Epithelial cell of umbilical artery (primary cell): Measurements from ENCODE around the gene SCGB1D2. TPM values are rescaled to one million over a fixed set of nuclear protein-coding genes. Genes with fewer than 3 reads are reported as not detected.

ENCODE experiments used
- total RNA-seq: library from RNA; depleted of rRNA; stranded (reverse); fragments of >200 nt; gene quantifications from 2 replicates; pipeline ENCODE4 v1.2.3, GENCODE V29; 2014

Gene SCGB1D2, protein sequence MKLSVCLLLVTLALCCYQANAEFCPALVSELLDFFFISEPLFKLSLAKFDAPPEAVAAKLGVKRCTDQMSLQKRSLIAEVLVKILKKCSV
- not detected in 2 replicates for total RNA-seq

DNA sequence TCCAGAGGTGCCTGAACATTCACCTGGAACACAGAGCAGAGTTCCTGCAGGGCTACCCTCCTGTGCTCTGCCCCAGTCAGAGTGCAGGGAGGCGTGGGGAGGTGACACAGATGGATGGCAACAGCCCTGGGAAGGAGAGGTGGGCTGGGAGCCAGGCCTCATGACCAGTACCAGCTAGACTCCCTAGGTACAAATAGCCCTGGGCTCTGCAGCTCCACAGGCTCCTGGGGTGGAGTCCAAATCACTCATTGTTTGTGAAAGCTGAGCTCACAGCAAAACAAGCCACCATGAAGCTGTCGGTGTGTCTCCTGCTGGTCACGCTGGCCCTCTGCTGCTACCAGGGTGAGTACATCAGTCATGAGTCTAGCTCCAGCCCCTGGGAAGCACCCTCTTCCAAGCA is at the start of gene SCGB1D2:
Gene SCGB1D2, plus strand, starts transcription at position 219 of the 400 bp plus-strand sequence. Its CDS starts 69 bp downstream, at position 288.

DNA sequence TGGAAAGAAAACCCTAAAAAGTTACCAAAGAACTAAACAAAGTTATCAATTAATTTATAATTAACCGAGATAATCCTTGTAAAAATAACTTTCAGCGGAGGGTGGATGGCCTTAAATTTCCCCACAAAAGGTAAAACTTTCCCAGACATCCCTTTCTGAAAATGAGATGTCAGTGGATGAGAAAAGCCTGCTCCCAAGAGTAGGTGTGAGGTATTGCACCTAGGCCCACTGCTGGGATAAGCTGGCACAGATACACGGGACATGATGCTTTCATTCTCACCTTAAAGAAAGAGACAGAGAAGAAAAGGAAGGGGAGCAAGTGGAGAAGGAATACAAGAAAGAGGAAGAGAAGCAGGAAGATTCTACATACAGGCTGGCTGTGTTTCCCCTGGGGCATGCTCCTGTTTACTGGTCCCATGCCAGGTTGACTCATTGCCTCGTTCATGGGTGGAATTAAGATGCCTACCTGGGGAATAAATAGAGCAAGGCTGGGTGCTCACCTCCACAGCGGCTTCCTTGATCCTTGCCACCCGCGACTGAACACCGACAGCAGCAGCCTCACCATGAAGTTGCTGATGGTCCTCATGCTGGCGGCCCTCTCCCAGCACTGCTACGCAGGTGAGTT is 27.7 kb downstream of the SCGB1D2 start, which contains the start of gene SCGB2A2:
Gene SCGB2A2, plus strand, starts transcription at position 505 of the 625 bp plus-strand sequence. Its CDS starts 59 bp downstream, at position 564.

Other genes with a start within 250 kb of the SCGB1D2 start
- 21.8 and 31.2 TPM in 2 replicates for gene INCENP, start 118.2 kb upstream of the SCGB1D2 start, total RNA-seq
- not detected in 2 replicates for gene SCGB1D1, start 52.0 kb upstream of the SCGB1D2 start, total RNA-seq
- gene SCGB2A1, start 33.6 kb upstream of the SCGB1D2 start, total RNA-seq: not detected in 2 replicates
- gene SCGB2A2, start 27.9 kb downstream of the SCGB1D2 start, total RNA-seq: not detected in 2 replicates
- gene SCGB1D4, start 56.8 kb downstream of the SCGB1D2 start, total RNA-seq: not detected in 2 replicates
- 28.6 and 37.1 TPM in 2 replicates for gene ASRGL1, start 95.2 kb downstream of the SCGB1D2 start, total RNA-seq
- not detected in 2 replicates for gene SCGB1A1, start 176.8 kb downstream of the SCGB1D2 start, total RNA-seq